Adrenal gland (tissue), 5 donors: ENCODE measurements around the gene TTC22.

Source experiments
- CTCF ChIP-seq, 6 experiments: fragments of 450-650 bp in 4 of 6; fragments of 200-600 bp in 2 of 6; sonication (generic) in 1 of 6; IDR thresholded peaks; 1 replicate in 5 of 6; 2 replicates in 1 of 6; pipeline versions ENCODE4 v1.5.1 to v1.8.0; 2016 to 2021; ENCODE audit warnings: antibody characterized with exemption in 6 of 6, mild to moderate bottlenecking in 2 of 6, moderate library complexity in 1 of 6
- POLR2A ChIP-seq, 2 donors: fragments of 450-650 bp; IDR thresholded peaks; one replicate each; pipeline ENCODE4 v1.6.1; 2017; ENCODE audit warnings: antibody characterized with exemption in 2 of 2, mild to moderate bottlenecking in 2 of 2, moderate library complexity in 1 of 2
- donor health status: DM: no; HTN: no; CAD: no.

GRCh38 chr1:54842963-54843362 is 41.8 kb upstream of the TTC22 start:
- no peak for TF ChIP-seq CTCF (IDR thresholded peaks at IDR 0.05)
- TF ChIP-seq POLR2A (IDR thresholded peaks at IDR 0.05): no peak
